K562 (cell line): ENCODE data around the gene PTGES3. TPM values are rescaled to one million over a fixed set of nuclear protein-coding genes. Genes with fewer than 3 reads are reported as not detected.

Source experiments
- CBFA2T2 ChIP-seq: fragments of 450-650 bp; conservative IDR thresholded peaks from 2 replicates; pipeline ENCODE4 v1.6.1; 2017; ENCODE audit warnings: mild to moderate bottlenecking
- FOXA1 ChIP-seq: fragments of 450-650 bp; IDR thresholded peaks from 2 replicates; pipeline ENCODE4 v1.6.1; 2016; ENCODE audit warnings: mild to moderate bottlenecking, borderline replicate concordance
- KLF6 ChIP-seq: fragments of 250-450 bp; sonication (Bioruptor Pico); IDR thresholded peaks from 2 replicates; pipeline ENCODE4 v1.4.0; 2020; ENCODE audit warnings: mild to moderate bottlenecking, moderate library complexity, borderline replicate concordance
- LCOR ChIP-seq: sonication (generic); formaldehyde crosslinking; IDR thresholded peaks from 2 replicates; pipeline ENCODE4 v1.8.0; 2022; ENCODE audit warnings: mild to moderate bottlenecking, missing genetic modification reagents
- MGA ChIP-seq: fragments of 450-650 bp; IDR thresholded peaks from 2 replicates; pipeline ENCODE4 v1.6.1; 2016; ENCODE audit warnings: mild to moderate bottlenecking, moderate library complexity
- MNT ChIP-seq, 2 experiments: fragments of 450-650 bp; conservative IDR thresholded peaks; 2 replicates each; pipeline ENCODE4 v1.6.1; 2017; ENCODE audit warnings: mild to moderate bottlenecking in 2 of 2, moderate library complexity in 2 of 2
- NCOA6 ChIP-seq: fragments of 450-650 bp; IDR thresholded peaks from 2 replicates; pipeline ENCODE4 v1.6.1; 2017; ENCODE audit warnings: mild to moderate bottlenecking
- NR2C2 ChIP-seq, 2 experiments: fragments of 200-800 bp in 1 of 2; sonication (Bioruptor generic) in 1 of 2; sonication (generic) in 1 of 2; formaldehyde crosslinking in 1 of 2; IDR thresholded peaks; 2 replicates each; pipeline versions ENCODE4 v1.6.1 to v1.8.0; 2016 to 2022; ENCODE audit warnings: mild to moderate bottlenecking in 1 of 2, missing compliant biosample characterization in 1 of 2, missing genetic modification characterization in 1 of 2, missing genetic modification reagents in 1 of 2
- NR3C1 ChIP-seq: sonication (generic); formaldehyde crosslinking; IDR thresholded peaks from 2 replicates; pipeline ENCODE4 v1.8.1; 2022; ENCODE audit warnings: missing genetic modification reagents
- RAD51 ChIP-seq: fragments of 450-650 bp; IDR thresholded peaks from 2 replicates; pipeline ENCODE4 v1.7.1; 2016; ENCODE audit warnings: low read depth, mild to moderate bottlenecking, borderline replicate concordance
- RBM14 ChIP-seq: fragments of 200-400 bp; formaldehyde crosslinking; IDR thresholded peaks from 2 replicates; pipeline ENCODE4 v1.6.1; 2018; ENCODE audit warnings: low read depth, mild to moderate bottlenecking, low read length, moderate library complexity, borderline replicate concordance; ENCODE audit not compliant: insufficient read depth
- ZNF586 ChIP-seq: fragments of 450-650 bp; formaldehyde crosslinking; conservative IDR thresholded peaks from 2 replicates; pipeline ENCODE4 v1.4.0; 2020; ENCODE audit warnings: mild to moderate bottlenecking, moderate library complexity
- ZNF644 ChIP-seq: fragments of 200-800 bp; sonication (Bioruptor generic); IDR thresholded peaks from 2 replicates; pipeline ENCODE4 v1.6.1; 2016; ENCODE audit warnings: low read depth, missing genetic modification characterization, missing compliant biosample characterization
- polyA plus RNA-seq, 8 experiments: library from polyadenylated mRNA; depleted of rRNA in 4 of 8; stranded (reverse) in 5 of 8; unstranded in 3 of 8; fragments of >200 nt; fragmentation: Nextera tagmentation in 2 of 8; fragmentation: Illumina TruSeq in 1 of 8; extraction: Ambion mirVana in 2 of 8; extraction: Trizol in 1 of 8; gene quantifications; 2 replicates each; pipeline versions ENCODE4 v1.2.1 to v1.2.3, GENCODE V29; 2011 to 2014; ENCODE audit warnings: inconsistent platforms in 1 of 8, missing spikeins in 1 of 8
- total RNA-seq, 7 experiments: library from RNA; depleted of rRNA in 6 of 7; stranded (reverse); fragments of >200 nt in 6 of 7; fragmentation: Illumina TruSeq in 2 of 7; extraction: Trizol in 2 of 7; gene quantifications; 2 replicates each; pipeline versions ENCODE4 v1.2.1 to v1.2.3, GENCODE V29; 2011 to 2021; ENCODE audit warnings: low replicate concordance in 1 of 7

PTGES3 gene
- total and polyA plus RNA-seq, 9 of the 15 experiments (the other 6 are each of a cell fraction or from before 2014, with no cell fraction given) = 163 to 501 (median 213) TPM

GRCh38 chr12:56724972-56725722 is 37.1 kb upstream of the PTGES3 start, which contains the start of gene NACA (continued):
- TF ChIP-seq MNT (conservative IDR thresholded peaks at IDR 0.05) = peak; percentile 88 to 93
- no peak for TF ChIP-seq NCOA6
- no peak for TF ChIP-seq RBM14
- no peak for TF ChIP-seq RAD51
- peak; percentile 89 for TF ChIP-seq LCOR
- TF ChIP-seq ZNF586 = no peak
- TF ChIP-seq NR2C2 (CRISPR knock-in tag; IDR thresholded peaks at IDR 0.05) = peak; percentile 100
- peak; percentile 100 for TF ChIP-seq NR2C2 (tag; IDR thresholded peaks at IDR 0.05)
- no peak for TF ChIP-seq FOXA1
- no peak for TF ChIP-seq KLF6
- no peak for TF ChIP-seq NR3C1 (CRISPR knock-in tag)
- TF ChIP-seq MGA = peak; percentile 36; the same call in 1 of the 2 replicates
- TF ChIP-seq CBFA2T2 = no peak
- TF ChIP-seq ZNF644 (tag) = peak; percentile 91; the same call in 1 of the 2 replicates
